Measurements from ENCODE around the gene IL11. TPM values are rescaled to one million over a fixed set of nuclear protein-coding genes. Genes with fewer than 3 reads are reported as not detected.
A peak's percentile ranks its signal among the peaks of the same experiment; 100 is the strongest.

The IL11 gene
- total RNA-seq, 4 donors from 2014 or later, result 0.67 TPM; not detected in 3

GRCh38 chr19:55358943-55359908 is 11.0 kb downstream of the IL11 start:
- H3K4me3 ChIP-seq, result no peak overlapping the region
- 80 to 88% methylated on average over 1 to 5 of the region's 32 CpGs for WGBS, 2 donors (ENCODE audit: low coverage in 1 of 2)
- ATAC-seq, result no peak

GRCh38 chr19:55358493-55358892 is 11.8 kb downstream of the IL11 start:
- no peaks in the 10 kb centered on the region for H3K9me3 ChIP-seq
- 92% methylated on average over 2 of the region's 19 CpGs; no CpG with 5 or more reads in 1 of the 2 donors for WGBS, 2 donors (ENCODE audit: low coverage in 1 of 2)
- H3K36me3 ChIP-seq, result no peaks in the 10 kb centered on the region
- H3K27me3 ChIP-seq, result peaks cover 81% of the 10 kb centered on the region
- no peak for TF ChIP-seq CTCF (IDR thresholded peaks at IDR 0.05)
- no peak for TF ChIP-seq POLR2A (IDR thresholded peaks at IDR 0.05)
- no peak for TF ChIP-seq POLR2AphosphoS5 (IDR thresholded peaks at IDR 0.05)
- no peak for TF ChIP-seq EP300 (IDR thresholded peaks at IDR 0.05)
- H3K4me3 ChIP-seq, result no peak overlapping the region
- no peak overlapping the region for H3K27ac ChIP-seq
- ATAC-seq, result no peak
- peaks cover 0 to 18% (median 12%) of the 10 kb centered on the region in 3 donors for H3K4me1 ChIP-seq

More at GRCh38 chr19:55358943-55359908, 11.0 kb downstream of the IL11 start:
- peaks cover 0 to 11% (median 5%) of the 10 kb centered on the region in 3 donors for H3K4me1 ChIP-seq
- no peak overlapping the region for H3K27ac ChIP-seq
- no peaks in the 10 kb centered on the region for H3K9me3 ChIP-seq
- no peaks in the 10 kb centered on the region for H3K36me3 ChIP-seq
- H3K27me3 ChIP-seq, result peaks cover 74% of the 10 kb centered on the region
- no peak for TF ChIP-seq CTCF (IDR thresholded peaks at IDR 0.05)
- TF ChIP-seq POLR2A (IDR thresholded peaks at IDR 0.05), result no peak
- TF ChIP-seq EP300 (IDR thresholded peaks at IDR 0.05), result no peak
- TF ChIP-seq POLR2AphosphoS5 (IDR thresholded peaks at IDR 0.05), result no peak

- no peak for ATAC-seq
- peaks cover 86% of the 10 kb centered on the region for H3K27me3 ChIP-seq
- 41 to 60% methylated on average over 2 to 8 of the region's 13 CpGs for WGBS, 2 donors (ENCODE audit: low coverage in 1 of 2)
- no peaks in the 10 kb centered on the region for H3K9me3 ChIP-seq
- H3K4me1 ChIP-seq, result peaks cover 0 to 26% (median 17%) of the 10 kb centered on the region in 3 donors
- H3K4me3 ChIP-seq, result no peak overlapping the region
- no peak overlapping the region for H3K27ac ChIP-seq
- TF ChIP-seq CTCF (IDR thresholded peaks at IDR 0.05), result no peak
- H3K36me3 ChIP-seq, result no peaks in the 10 kb centered on the region
Observed at GRCh38 chr19:55355213-55355821, 14.9 kb downstream of the IL11 start.

GRCh38 chr19:55354698-55355212 is 15.5 kb downstream of the IL11 start, which contains the start of gene COX6B2:
TSS of gene COX6B2 (minus strand) at chr19:55354719. CDS start at chr19:55354521, 198 bp downstream.
- TF ChIP-seq EP300 (IDR thresholded peaks at IDR 0.05) (no peak), POLR2AphosphoS5 (IDR thresholded peaks at IDR 0.05) (no peak), POLR2A (IDR thresholded peaks at IDR 0.05) (no peak), CTCF (IDR thresholded peaks at IDR 0.05) (no peak)
- no peaks in the 10 kb centered on the region for H3K36me3 ChIP-seq
- 2 to 10% methylated on average over 2 to 6 of the region's 43 CpGs for WGBS, 2 donors (ENCODE audit: low coverage in 1 of 2)

More at GRCh38 chr19:55354698-55355212, 15.5 kb downstream of the IL11 start, which contains the start of gene COX6B2:
- H3K4me3 ChIP-seq, result peak within 1 kb of the TSS in 1 of 2 donors; percentile 45
- H3K27ac ChIP-seq, result no peak within 1 kb of the TSS
- peaks cover 0 to 26% (median 17%) of the 10 kb centered on the region in 3 donors for H3K4me1 ChIP-seq
- ATAC-seq, result no peak
- peaks cover 87% of the 10 kb centered on the region for H3K27me3 ChIP-seq
- no peaks in the 10 kb centered on the region for H3K9me3 ChIP-seq

Measured in gastroesophageal sphincter (tissue), 4 donors.